Activated CD8-positive, alpha-beta memory T cell treated with anti-CD3 and anti-CD28 coated beads, Interleukin-2, amount 10 ng/mL, durations not matched to agents 7 days and 5 days (primary cell): ENCODE data around the gene KCNAB2. TPM values are rescaled to one million over a fixed set of nuclear protein-coding genes. Genes with fewer than 3 reads are reported as not detected.

Source experiments
- total RNA-seq, 2 experiments: library from RNA; stranded (reverse); gene quantifications; one replicate each; pipeline ENCODE4 v1.2.3, GENCODE V29; 2021

Gene KCNAB2
- total RNA-seq, 2 experiments from 2014 or later: 248 to 368 TPM

Other genes starting within 250 kb of the KCNAB2 start
- 10 to 100 TPM; 15.4 to 20.3 TPM for gene NPHP4, start 53.5 kb upstream of the KCNAB2 start, total RNA-seq
- 1 to 10 TPM in 1 of 2 experiments, under 1 TPM in 1; 0.47 to 1.1 TPM for gene CHD5, start 134.4 kb downstream of the KCNAB2 start, total RNA-seq
- 100 to 1,000 TPM; 229 to 287 TPM for gene RPL22, start 153.7 kb downstream of the KCNAB2 start, total RNA-seq
- gene RNF207, start 160.2 kb downstream of the KCNAB2 start, total RNA-seq: 10 to 100 TPM; 12.4 to 36.7 TPM
- gene ICMT, start 190.1 kb downstream of the KCNAB2 start, total RNA-seq: 10 to 100 TPM; 59.1 to 72.8 TPM
- not detected for gene HES3, start 198.3 kb downstream of the KCNAB2 start, total RNA-seq
- gene GPR153, start 215.2 kb downstream of the KCNAB2 start, total RNA-seq: 1 to 10 TPM; 1.1 to 1.2 TPM